Neural cell (in vitro differentiated cells): ENCODE results near the gene GNAT3. TPM values are rescaled to one million over a fixed set of nuclear protein-coding genes. Genes with fewer than 3 reads are reported as not detected.

Experiments
- H2AFZ ChIP-seq: fragments of 200-600, 300-800 bp; sonication (generic), shearing (Covaris generic); 2 replicates; pipeline ENCODE4 v1.6.0; 2014; ENCODE audit warnings: low read depth, mild to moderate bottlenecking, antibody characterized with exemption, low read length, moderate library complexity
- H3F3A ChIP-seq: fragments of 200-600 bp; shearing (Covaris generic); 2 replicates; pipeline ENCODE4 v1.6.1; 2016; ENCODE audit warnings: mild to moderate bottlenecking, moderate library complexity, mixed read lengths, antibody characterized with exemption, low read length; ENCODE audit not compliant: insufficient read depth, poor library complexity, severe bottlenecking
- H3K27ac ChIP-seq: fragments of 200-600, 300-800 bp; sonication (generic), shearing (Covaris generic); 2 replicates; pipeline ENCODE4 v1.5.1; 2014; ENCODE audit warnings: mild to moderate bottlenecking, low read length, moderate library complexity
- H3K27me3 ChIP-seq: fragments of 300-800, 200-600 bp; sonication (generic), shearing (Covaris generic); 2 replicates; pipeline ENCODE4 v1.6.0; 2014; ENCODE audit warnings: mild to moderate bottlenecking, low read depth, low read length, moderate library complexity; ENCODE audit not compliant: insufficient read depth
- H3K36me3 ChIP-seq: fragments of 300-800, 200-600 bp; sonication (generic), shearing (Covaris generic); 2 replicates; pipeline ENCODE4 v1.5.1; 2014; ENCODE audit warnings: mild to moderate bottlenecking, antibody characterized with exemption, low read length, moderate library complexity; ENCODE audit not compliant: insufficient read depth
- H3K4me2 ChIP-seq: fragments of 300-800, 200-600 bp; sonication (generic), shearing (Covaris generic); 2 replicates; pipeline ENCODE4 v1.6.0; 2014; ENCODE audit warnings: mild to moderate bottlenecking, low read length
- H3K4me3 ChIP-seq: fragments of 300-800, 200-600 bp; sonication (generic), shearing (Covaris generic); 2 replicates; pipeline ENCODE4 v1.5.1; 2014; ENCODE audit warnings: mild to moderate bottlenecking, low read length, moderate library complexity
- H3K79me2 ChIP-seq: fragments of 200-600 bp; shearing (Covaris generic); replicated peaks from 2 replicates; pipeline ENCODE4 v1.6.0; 2014; ENCODE audit warnings: mild to moderate bottlenecking, low read length, moderate library complexity; ENCODE audit not compliant: insufficient read depth
- H3K9ac ChIP-seq: fragments of 300-800, 200-600 bp; sonication (generic), shearing (Covaris generic); 2 replicates; pipeline ENCODE4 v1.6.1; 2016; ENCODE audit warnings: mild to moderate bottlenecking, low read length, mixed read lengths
- H3K9me2 ChIP-seq: fragments of 200-600 bp; shearing (Covaris generic); 2 replicates; pipeline ENCODE4 v1.6.1; 2016; ENCODE audit warnings: mild to moderate bottlenecking, low read length, mixed read lengths; ENCODE audit not compliant: insufficient read depth
- H3K9me3 ChIP-seq: fragments of 200-600, 300-800 bp; sonication (generic), shearing (Covaris generic); 2 replicates; pipeline ENCODE4 v1.6.1; 2016; ENCODE audit warnings: mild to moderate bottlenecking, mixed run types, low read length, moderate library complexity, mixed read lengths
- H4K20me1 ChIP-seq: fragments of 200-600 bp; shearing (Covaris generic); 2 replicates; pipeline ENCODE4 v1.6.1; 2016; ENCODE audit warnings: mild to moderate bottlenecking, mixed run types; ENCODE audit not compliant: insufficient read depth
- CTCF ChIP-seq: fragments of 450-650 bp; IDR thresholded peaks from 2 replicates; pipeline ENCODE4 v1.5.1; 2014; ENCODE audit warnings: antibody characterized with exemption, mild to moderate bottlenecking, moderate library complexity; ENCODE audit not compliant: poor library complexity, severe bottlenecking
- EP300 ChIP-seq: fragments of 450-650 bp; conservative IDR thresholded peaks from 2 replicates; pipeline ENCODE4 v1.6.1; 2014; ENCODE audit warnings: antibody characterized with exemption, mild to moderate bottlenecking, moderate library complexity; ENCODE audit not compliant: poor library complexity, severe bottlenecking
- EZH2 ChIP-seq: fragments of 200-600, 300-800 bp; shearing (Covaris generic), sonication (generic); IDR thresholded peaks from 2 replicates; pipeline ENCODE4 v1.6.1; 2014; ENCODE audit warnings: antibody characterized with exemption, low read length, borderline replicate concordance, mild to moderate bottlenecking; ENCODE audit not compliant: insufficient read depth, poor library complexity, severe bottlenecking
- MXI1 ChIP-seq: fragments of 450-650 bp; conservative IDR thresholded peaks from 2 replicates; pipeline ENCODE4 v1.6.1; 2014; ENCODE audit warnings: antibody characterized with exemption, mild to moderate bottlenecking; ENCODE audit not compliant: poor library complexity, severe bottlenecking
- POLR2AphosphoS5 ChIP-seq: IDR thresholded peaks from 2 replicates; pipeline ENCODE4 v1.6.1; 2012
- RAD21 ChIP-seq: fragments of 450-650 bp; conservative IDR thresholded peaks from 2 replicates; pipeline ENCODE4 v1.6.1; 2014; ENCODE audit warnings: antibody characterized with exemption, mild to moderate bottlenecking, moderate library complexity
- REST ChIP-seq: IDR thresholded peaks from 2 replicates; pipeline ENCODE4 v1.6.1; 2012; ENCODE audit warnings: borderline replicate concordance
- SMC3 ChIP-seq: fragments of 450-650 bp; conservative IDR thresholded peaks from 2 replicates; pipeline ENCODE4 v1.6.1; 2014; ENCODE audit warnings: antibody characterized with exemption, mild to moderate bottlenecking, moderate library complexity; ENCODE audit not compliant: poor library complexity
- TAF1 ChIP-seq: IDR thresholded peaks from 2 replicates; pipeline ENCODE4 v1.6.1; 2012; ENCODE audit warnings: low read depth
- polyA plus RNA-seq: library from polyadenylated mRNA; depleted of rRNA; stranded (reverse); fragments of >200 nt; gene quantifications from 2 replicates; pipeline ENCODE4 v1.2.3, GENCODE V29; 2014

GNAT3 gene
- polyA plus RNA-seq, 1 donor from 2014 or later, result not detected

GRCh38 chr7:80420876-80421275, 91.0 kb downstream of the GNAT3 start:
- Histone ChIP-seq H3K36me3 (no peaks in the 10 kb centered on the region), H3K4me2 (no peak overlapping the region), H2AFZ (no peak overlapping the region), H3K9me3 (no peaks in the 10 kb centered on the region), H4K20me1 (no peaks in the 10 kb centered on the region), H3K9me2 (no peaks in the 10 kb centered on the region), H3K4me3 (no peak overlapping the region), H3F3A (no peaks in the 10 kb centered on the region), H3K27ac (no peak overlapping the region), H3K79me2 (no peaks in the 10 kb centered on the region), H3K27me3 (no peaks in the 10 kb centered on the region), H3K9ac (no peak overlapping the region)
- TF ChIP-seq EP300 (peak; percentile 93), POLR2AphosphoS5 (peak; percentile 65), CTCF (no peak)

GRCh38 chr7:80417211-80417793, 94.6 kb downstream of the GNAT3 start:
- no peak for TF ChIP-seq RAD21
- TF ChIP-seq POLR2AphosphoS5, result no peak
- no peak for TF ChIP-seq TAF1
- no peak for TF ChIP-seq EP300
- no peak for TF ChIP-seq REST
- TF ChIP-seq EZH2, result no peak
- TF ChIP-seq SMC3, result no peak
- no peak for TF ChIP-seq MXI1
- TF ChIP-seq CTCF, result no peak
- Histone ChIP-seq H2AFZ (no peak overlapping the region), H3K27ac (no peak overlapping the region), H3K4me2 (no peak overlapping the region), H3K4me3 (no peak overlapping the region), H3K9me3 (no peaks in the 10 kb centered on the region), H4K20me1 (no peaks in the 10 kb centered on the region), H3K9ac (no peak overlapping the region), H3K36me3 (no peaks in the 10 kb centered on the region), H3F3A (no peaks in the 10 kb centered on the region), H3K9me2 (no peaks in the 10 kb centered on the region), H3K79me2 (no peaks in the 10 kb centered on the region), H3K27me3 (no peaks in the 10 kb centered on the region)
